ENCODE data around the gene LSM8. TPM values are rescaled to one million over a fixed set of nuclear protein-coding genes. Genes with fewer than 3 reads are reported as not detected.

Gene LSM8
- total and polyA plus RNA-seq, 4 donors: 10.2 to 37.0 (median 18.2) TPM

- no peak overlapping the region for H3K9ac ChIP-seq (ENCODE audit: low read depth in 1 of 2, low read length in 2 of 2)
- H3K36me3 ChIP-seq (ENCODE audit: control insufficient read depth in 4 of 4, insufficient read depth in 3 of 4, low read depth in 1 of 4, low read length in 3 of 4): no peaks in the 10 kb centered on the region
- no peak overlapping the region for H3K4me3 ChIP-seq (ENCODE audit: low read depth in 1 of 3, low read length in 3 of 3)
- WGBS: 79% methylated on average over 2 of the region's 2 CpGs
- TF ChIP-seq RXRA (IDR thresholded peaks at IDR 0.05) (no peak), REST (IDR thresholded peaks at IDR 0.05) (no peak), TAF1 (conservative IDR thresholded peaks at IDR 0.05) (no peak), GABPA (IDR thresholded peaks at IDR 0.05 in 1 of 2, conservative IDR thresholded peaks at IDR 0.05 in 1 of 2) (no peak), SP1 (IDR thresholded peaks at IDR 0.05) (no peak), HNF4G (IDR thresholded peaks at IDR 0.05) (no peak), JUND (IDR thresholded peaks at IDR 0.05) (no peak), HNF4A (conservative IDR thresholded peaks at IDR 0.05) (no peak), FOXA2 (IDR thresholded peaks at IDR 0.05) (no peak), YY1 (IDR thresholded peaks at IDR 0.05) (no peak), FOXA1 (IDR thresholded peaks at IDR 0.05) (no peak), RAD21 (IDR thresholded peaks at IDR 0.05) (no peak), NR2F2 (IDR thresholded peaks at IDR 0.05) (no peak), ATF3 (IDR thresholded peaks at IDR 0.05) (no peak), EGR1 (IDR thresholded peaks at IDR 0.05; ENCODE audit: low read depth in 2 of 2) (no peak)
- TF ChIP-seq, protein P1, sequence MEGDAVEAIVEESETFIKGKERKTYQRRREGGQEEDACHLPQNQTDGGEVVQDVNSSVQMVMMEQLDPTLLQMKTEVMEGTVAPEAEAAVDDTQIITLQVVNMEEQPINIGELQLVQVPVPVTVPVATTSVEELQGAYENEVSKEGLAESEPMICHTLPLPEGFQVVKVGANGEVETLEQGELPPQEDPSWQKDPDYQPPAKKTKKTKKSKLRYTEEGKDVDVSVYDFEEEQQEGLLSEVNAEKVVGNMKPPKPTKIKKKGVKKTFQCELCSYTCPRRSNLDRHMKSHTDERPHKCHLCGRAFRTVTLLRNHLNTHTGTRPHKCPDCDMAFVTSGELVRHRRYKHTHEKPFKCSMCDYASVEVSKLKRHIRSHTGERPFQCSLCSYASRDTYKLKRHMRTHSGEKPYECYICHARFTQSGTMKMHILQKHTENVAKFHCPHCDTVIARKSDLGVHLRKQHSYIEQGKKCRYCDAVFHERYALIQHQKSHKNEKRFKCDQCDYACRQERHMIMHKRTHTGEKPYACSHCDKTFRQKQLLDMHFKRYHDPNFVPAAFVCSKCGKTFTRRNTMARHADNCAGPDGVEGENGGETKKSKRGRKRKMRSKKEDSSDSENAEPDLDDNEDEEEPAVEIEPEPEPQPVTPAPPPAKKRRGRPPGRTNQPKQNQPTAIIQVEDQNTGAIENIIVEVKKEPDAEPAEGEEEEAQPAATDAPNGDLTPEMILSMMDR (IDR thresholded peaks at IDR 0.05; ENCODE audit: low read depth, low read length, missing input control): no peak
- TF ChIP-seq, protein P2, sequence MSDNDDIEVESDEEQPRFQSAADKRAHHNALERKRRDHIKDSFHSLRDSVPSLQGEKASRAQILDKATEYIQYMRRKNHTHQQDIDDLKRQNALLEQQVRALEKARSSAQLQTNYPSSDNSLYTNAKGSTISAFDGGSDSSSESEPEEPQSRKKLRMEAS (IDR thresholded peaks at IDR 0.05): no peak
- DNase-seq (ENCODE audit: low spot score): no peak
- H3K27ac ChIP-seq (ENCODE audit: low read depth in 1 of 2, low read length in 2 of 2): no peak overlapping the region
- H3K4me1 ChIP-seq (ENCODE audit: control insufficient read depth in 4 of 4, insufficient read depth in 4 of 4, low read length in 3 of 4): no peaks in the 10 kb centered on the region
- H3K27me3 ChIP-seq (ENCODE audit: control insufficient read depth in 4 of 4, insufficient read depth in 4 of 4, low read length in 3 of 4): no peaks in the 10 kb centered on the region
- no peaks in the 10 kb centered on the region for H3K9me3 ChIP-seq (ENCODE audit: control insufficient read depth in 4 of 4, low read length in 3 of 4)
These were observed 8.2 kb upstream of the LSM8 start for GRCh38 chr7:118175740-118176139.

- WGBS: 96% methylated on average over 2 of the region's 2 CpGs
- Histone ChIP-seq H3K27ac (ENCODE audit: low read depth in 1 of 2, low read length in 2 of 2) (no peak overlapping the region), H3K27me3 (ENCODE audit: control insufficient read depth in 4 of 4, insufficient read depth in 4 of 4, low read length in 3 of 4) (no peaks in the 10 kb centered on the region), H3K36me3 (ENCODE audit: control insufficient read depth in 4 of 4, insufficient read depth in 3 of 4, low read depth in 1 of 4, low read length in 3 of 4) (no peaks in the 10 kb centered on the region), H3K4me1 (ENCODE audit: control insufficient read depth in 4 of 4, insufficient read depth in 4 of 4, low read length in 3 of 4) (peaks cover 3 to 7% (median 5%) of the 10 kb centered on the region in 4 donors), H3K4me3 (ENCODE audit: low read depth in 1 of 3, low read length in 3 of 3) (no peak overlapping the region), H3K9me3 (ENCODE audit: control insufficient read depth in 4 of 4, low read length in 3 of 4) (no peaks in the 10 kb centered on the region), H3K9ac (ENCODE audit: low read depth in 1 of 2, low read length in 2 of 2) (no peak overlapping the region)
- DNase-seq (ENCODE audit: low spot score): no peak
- TF ChIP-seq, protein P1 (IDR thresholded peaks at IDR 0.05; ENCODE audit: low read depth, low read length, missing input control): no peak
- TF ChIP-seq SP1 (IDR thresholded peaks at IDR 0.05) (no peak), JUND (IDR thresholded peaks at IDR 0.05) (no peak), TAF1 (conservative IDR thresholded peaks at IDR 0.05) (no peak), RAD21 (IDR thresholded peaks at IDR 0.05) (no peak), NR2F2 (IDR thresholded peaks at IDR 0.05) (no peak), EGR1 (IDR thresholded peaks at IDR 0.05; ENCODE audit: low read depth in 2 of 2) (no peak), REST (IDR thresholded peaks at IDR 0.05) (no peak), RXRA (IDR thresholded peaks at IDR 0.05) (no peak), FOXA1 (IDR thresholded peaks at IDR 0.05) (no peak), HNF4A (conservative IDR thresholded peaks at IDR 0.05) (no peak)
- TF ChIP-seq, protein P3, sequence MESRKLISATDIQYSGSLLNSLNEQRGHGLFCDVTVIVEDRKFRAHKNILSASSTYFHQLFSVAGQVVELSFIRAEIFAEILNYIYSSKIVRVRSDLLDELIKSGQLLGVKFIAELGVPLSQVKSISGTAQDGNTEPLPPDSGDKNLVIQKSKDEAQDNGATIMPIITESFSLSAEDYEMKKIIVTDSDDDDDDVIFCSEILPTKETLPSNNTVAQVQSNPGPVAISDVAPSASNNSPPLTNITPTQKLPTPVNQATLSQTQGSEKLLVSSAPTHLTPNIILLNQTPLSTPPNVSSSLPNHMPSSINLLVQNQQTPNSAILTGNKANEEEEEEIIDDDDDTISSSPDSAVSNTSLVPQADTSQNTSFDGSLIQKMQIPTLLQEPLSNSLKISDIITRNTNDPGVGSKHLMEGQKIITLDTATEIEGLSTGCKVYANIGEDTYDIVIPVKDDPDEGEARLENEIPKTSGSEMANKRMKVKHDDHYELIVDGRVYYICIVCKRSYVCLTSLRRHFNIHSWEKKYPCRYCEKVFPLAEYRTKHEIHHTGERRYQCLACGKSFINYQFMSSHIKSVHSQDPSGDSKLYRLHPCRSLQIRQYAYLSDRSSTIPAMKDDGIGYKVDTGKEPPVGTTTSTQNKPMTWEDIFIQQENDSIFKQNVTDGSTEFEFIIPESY (IDR thresholded peaks at IDR 0.05): no peak
These were observed 4.8 kb upstream of the LSM8 start for GRCh38 chr7:118179191-118179590.
